Adrenal gland (tissue), 5 donors: ENCODE data around the gene METTL5.

ENCODE experiments used
- POLR2A ChIP-seq, 2 donors: fragments of 450-650 bp; IDR thresholded peaks; one replicate each; pipeline ENCODE4 v1.6.1; 2017; ENCODE audit warnings: antibody characterized with exemption in 2 of 2, mild to moderate bottlenecking in 2 of 2, moderate library complexity in 1 of 2
- TF ChIP-seq, protein P1 (sequence below), 6 experiments: fragments of 450-650 bp in 4 of 6; fragments of 200-600 bp in 2 of 6; sonication (generic) in 1 of 6; IDR thresholded peaks; 1 replicate in 5 of 6; 2 replicates in 1 of 6; pipeline versions ENCODE4 v1.5.1 to v1.8.0; 2016 to 2021; ENCODE audit warnings: antibody characterized with exemption in 6 of 6, mild to moderate bottlenecking in 2 of 6, moderate library complexity in 1 of 6
- donor health status: DM: no; HTN: no; CAD: no.

DNA sequence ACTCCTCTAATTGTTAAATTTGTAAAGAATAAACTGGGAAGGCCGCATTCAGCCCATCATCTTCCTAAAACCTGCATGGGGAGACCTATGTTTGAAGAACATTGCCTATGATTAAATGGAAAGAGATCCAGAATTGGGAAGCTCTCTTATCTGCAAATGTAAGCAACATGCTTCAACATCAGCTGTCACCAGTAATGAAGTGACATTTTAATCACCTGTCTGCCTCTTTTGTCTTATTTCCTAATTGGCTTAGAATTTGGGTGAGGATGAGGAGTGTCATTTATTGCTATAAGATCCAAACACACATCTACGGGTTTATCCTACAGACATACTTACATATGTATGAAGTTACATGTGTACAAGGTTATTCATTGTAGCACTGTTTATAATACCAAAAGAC is 52.1 kb downstream of the METTL5 start:
- TF ChIP-seq, protein P1, sequence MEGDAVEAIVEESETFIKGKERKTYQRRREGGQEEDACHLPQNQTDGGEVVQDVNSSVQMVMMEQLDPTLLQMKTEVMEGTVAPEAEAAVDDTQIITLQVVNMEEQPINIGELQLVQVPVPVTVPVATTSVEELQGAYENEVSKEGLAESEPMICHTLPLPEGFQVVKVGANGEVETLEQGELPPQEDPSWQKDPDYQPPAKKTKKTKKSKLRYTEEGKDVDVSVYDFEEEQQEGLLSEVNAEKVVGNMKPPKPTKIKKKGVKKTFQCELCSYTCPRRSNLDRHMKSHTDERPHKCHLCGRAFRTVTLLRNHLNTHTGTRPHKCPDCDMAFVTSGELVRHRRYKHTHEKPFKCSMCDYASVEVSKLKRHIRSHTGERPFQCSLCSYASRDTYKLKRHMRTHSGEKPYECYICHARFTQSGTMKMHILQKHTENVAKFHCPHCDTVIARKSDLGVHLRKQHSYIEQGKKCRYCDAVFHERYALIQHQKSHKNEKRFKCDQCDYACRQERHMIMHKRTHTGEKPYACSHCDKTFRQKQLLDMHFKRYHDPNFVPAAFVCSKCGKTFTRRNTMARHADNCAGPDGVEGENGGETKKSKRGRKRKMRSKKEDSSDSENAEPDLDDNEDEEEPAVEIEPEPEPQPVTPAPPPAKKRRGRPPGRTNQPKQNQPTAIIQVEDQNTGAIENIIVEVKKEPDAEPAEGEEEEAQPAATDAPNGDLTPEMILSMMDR (IDR thresholded peaks at IDR 0.05), result no peak
- TF ChIP-seq POLR2A (IDR thresholded peaks at IDR 0.05), result no peak
